ENCODE results near the gene SKA1.
"Not testable (repeated sequence)": the region's sequence is repeated elsewhere in the genome, so short reads cannot be mapped to it uniquely, and the experiment has no call there.

Gene SKA1

DNA sequence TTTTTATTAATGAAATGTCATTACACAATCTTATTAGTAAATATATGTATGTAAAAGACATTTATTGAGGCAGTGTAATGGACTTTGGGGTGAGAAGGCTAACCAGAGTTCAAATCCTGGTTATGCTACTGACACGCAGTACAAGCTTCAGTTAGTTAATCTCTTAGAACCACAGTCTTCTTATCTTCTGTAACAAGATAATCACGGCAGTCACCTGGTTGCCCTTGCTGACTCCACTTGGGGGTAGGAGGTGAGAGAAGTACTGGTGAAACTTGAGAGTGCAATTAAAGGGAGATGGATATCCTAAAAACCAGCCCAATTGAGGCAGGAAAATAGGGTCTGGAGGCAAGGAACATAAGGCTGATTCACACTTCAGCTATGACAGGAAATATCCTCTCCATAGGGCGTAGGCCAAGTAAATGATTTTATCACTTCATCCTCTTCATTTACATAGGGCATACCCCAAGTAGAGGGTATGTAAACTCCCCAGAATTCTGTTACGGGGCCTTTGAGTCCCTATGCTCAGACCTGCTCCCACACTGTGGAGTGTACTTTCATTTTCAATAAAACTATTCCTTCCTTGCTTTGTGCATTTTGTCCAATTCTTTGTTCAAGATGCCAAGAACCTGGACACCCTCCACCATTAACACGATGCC is 21.3 kb downstream of the SKA1 start:
- no peak for DNase-seq

GRCh38 chr18:50397023-50397422 is 22.2 kb downstream of the SKA1 start:
- no peak for DNase-seq

- no peak for DNase-seq
These were observed 23.3 kb downstream of the SKA1 start for GRCh38 chr18:50398099-50398498.

- no peak for DNase-seq
These were observed 24.1 kb downstream of the SKA1 start for GRCh38 chr18:50398947-50399346.

DNA sequence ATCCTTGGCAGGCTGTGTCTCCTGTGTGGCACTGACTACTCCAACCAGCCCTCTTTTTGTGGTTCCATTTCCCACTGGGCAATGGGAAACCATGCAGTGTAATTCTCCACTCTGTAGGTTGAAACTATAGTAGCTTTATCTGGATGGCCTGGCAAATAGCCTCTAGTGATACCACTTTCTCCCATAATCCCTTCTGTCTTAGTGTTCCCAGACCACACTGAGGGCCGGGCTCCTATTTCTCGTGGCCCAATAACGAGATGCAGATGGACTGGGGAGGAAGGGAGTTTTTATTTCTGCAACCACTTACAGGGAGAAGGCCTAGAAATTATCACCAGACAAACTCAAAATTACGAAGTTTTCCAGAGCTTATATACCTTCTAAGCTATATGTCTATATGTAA is 24.7 kb downstream of the SKA1 start:
- DNase-seq, result no peak

DNA sequence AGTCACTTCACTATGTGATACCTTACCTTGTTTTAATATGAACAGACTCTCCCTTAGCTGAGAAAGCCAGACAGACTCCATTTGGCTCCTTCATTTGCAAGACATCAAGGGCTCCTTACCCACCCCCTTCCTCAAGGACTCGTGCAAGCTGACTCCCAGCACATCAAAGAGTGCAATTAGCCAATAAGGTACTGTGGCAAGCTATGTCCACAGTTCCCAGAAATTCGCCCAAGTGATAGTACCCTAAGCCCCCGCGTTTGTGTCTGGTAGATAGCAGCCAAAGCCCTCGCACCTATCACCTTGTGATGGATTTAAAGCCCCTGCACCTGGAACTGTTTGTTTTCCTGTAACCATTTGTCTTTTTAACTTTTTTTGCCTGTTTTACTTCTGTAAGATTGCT is 25.6 kb downstream of the SKA1 start:
- DNase-seq, result not testable (repeated sequence)

DNA sequence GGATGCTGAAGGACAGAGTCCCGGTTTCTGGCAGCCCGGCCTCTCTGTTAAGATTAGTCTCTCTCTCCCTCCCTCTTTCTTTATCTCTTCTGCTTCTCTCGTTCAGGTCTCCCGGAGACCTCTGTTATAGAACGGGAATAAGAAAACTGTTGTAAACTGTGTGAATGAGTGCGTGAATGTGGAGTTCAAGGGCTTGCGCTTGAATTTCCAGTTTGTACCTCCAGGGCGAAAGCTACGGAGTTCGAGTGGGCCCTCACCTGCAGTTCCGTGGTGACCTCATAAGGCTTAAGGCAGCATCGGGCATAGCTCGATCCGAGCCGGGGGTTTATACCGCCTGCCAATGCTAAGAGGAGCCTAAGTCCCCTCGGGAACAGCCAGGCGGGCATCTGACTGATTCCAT is 26.4 kb downstream of the SKA1 start:
- DNase-seq, result no peak

GRCh38 chr18:50401888-50402287 is 27.0 kb downstream of the SKA1 start:
- no peak for DNase-seq

DNA sequence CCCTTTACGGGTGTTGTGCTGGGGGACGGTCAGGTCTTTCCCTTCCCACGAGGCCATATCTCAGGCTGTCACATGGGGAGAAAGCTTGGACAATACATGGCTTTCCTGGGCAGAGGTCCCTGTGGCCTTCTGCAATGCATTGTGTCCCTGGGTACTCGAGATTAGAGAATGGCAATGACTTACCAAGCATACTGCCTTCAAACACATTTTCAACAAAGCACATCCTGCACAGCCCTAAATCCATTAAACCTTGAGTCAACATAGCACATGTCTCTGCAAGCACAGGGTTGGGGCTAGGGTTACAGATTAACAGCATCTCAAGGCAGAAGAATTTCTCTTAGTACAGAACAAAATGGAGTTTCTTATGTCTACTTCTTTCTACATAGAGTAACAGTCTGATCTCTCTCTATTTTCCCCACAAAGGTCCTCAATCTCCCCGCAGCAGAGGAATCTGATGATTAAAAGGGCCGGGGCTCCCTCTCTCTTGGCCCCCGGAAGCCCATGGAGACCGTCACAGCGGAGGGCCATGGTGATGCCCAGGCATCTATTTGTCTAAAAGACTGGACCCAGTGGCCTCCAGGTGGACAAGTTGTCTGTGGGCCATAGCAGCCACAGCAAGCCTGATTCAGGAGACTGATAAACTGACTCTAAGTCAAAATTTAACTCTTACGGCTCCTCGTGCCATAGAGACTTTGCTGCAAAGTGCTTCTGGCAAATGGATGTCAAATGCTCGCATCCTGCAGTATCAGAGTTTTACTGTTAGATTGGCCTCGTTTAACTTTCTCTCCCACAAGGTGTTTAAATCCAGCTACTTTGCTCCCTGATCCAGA is 30.1 kb downstream of the SKA1 start:
- DNase-seq, result not testable (repeated sequence)

- DNase-seq, result no peak
These were observed 30.9 kb downstream of the SKA1 start for GRCh38 chr18:50405582-50406271.

DNA sequence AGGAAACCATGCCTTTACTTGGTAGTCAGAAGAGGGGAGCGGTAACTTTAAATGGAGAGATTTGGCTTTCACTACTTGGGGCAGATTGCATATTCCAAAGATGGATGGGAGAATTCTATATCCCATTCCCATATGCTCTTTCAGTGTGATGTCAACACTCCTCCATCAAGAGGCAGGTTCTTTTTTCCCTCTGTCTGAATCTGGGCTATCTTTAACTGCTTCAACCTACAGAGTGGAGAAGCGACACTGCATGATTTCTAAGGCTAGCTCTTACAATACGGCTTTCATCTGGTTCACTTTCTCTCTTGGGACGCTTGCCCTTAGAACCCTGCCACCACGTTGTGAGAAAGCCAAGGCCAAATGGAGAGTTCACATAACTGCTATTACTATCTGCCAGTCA is 34.4 kb downstream of the SKA1 start:
- DNase-seq, result no peak

DNA sequence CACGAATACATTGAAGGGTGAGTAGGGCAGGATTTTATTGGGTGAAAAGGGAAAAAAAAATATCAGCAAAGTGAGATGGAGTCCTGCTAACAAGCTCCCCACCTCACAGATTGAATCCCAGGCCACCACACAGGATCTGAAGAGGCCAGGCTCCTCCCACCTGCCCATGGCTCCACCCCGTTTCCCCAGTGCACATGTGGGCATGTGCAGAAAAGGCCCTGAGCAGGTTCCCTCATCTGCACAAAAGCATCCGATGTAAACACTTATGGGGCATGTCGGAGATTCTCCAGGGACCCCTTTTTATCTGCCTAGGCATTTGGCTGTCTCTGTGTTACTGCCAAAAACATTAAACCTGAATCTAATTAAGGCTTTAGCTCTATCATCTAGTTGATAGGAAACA is 35.2 kb downstream of the SKA1 start:
- no peak for DNase-seq

DNA sequence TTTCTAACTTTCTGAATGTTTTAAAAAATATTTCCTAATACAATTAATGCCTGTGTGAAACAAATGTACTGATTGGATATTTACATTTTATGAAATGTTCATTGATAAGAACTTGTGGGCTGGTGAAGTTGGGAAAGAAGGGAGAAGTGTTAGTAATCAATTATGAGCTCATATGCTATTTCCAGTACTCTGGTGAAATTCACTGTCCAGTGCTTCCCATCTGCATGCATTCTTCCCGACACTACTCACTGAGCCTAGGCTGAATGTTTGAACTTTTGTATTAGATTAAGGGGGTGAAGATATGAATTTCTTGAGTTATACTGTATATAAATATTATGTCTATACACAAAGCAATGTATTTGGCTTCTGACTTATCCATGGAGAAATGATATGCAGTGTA is 36.0 kb downstream of the SKA1 start:
- DNase-seq, result no peak

DNA sequence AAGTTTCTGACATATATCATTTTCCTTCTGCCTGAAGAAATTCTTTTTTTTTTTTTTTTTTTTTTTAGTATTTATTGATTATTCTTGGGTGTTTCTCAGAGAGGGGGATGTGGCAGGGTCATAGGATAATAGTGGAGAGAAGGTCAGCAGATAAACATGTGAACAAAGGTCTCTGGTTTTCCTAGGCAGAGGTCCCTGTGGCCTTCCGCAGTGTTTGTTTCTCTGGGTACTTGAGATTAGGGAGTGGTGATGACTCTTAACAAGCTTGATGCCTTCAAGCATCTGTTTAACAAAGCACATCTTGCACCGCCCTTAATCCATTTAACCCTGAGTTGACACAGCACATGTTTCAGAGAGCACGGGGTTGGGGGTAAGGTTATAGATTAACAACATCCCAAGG is 42.0 kb downstream of the SKA1 start:
- DNase-seq, result not testable (repeated sequence)

- not testable (repeated sequence) for DNase-seq
These were observed 42.9 kb downstream of the SKA1 start for GRCh38 chr18:50417705-50418104.

- no peak for DNase-seq
These were observed 43.8 kb downstream of the SKA1 start for GRCh38 chr18:50418650-50419049.

GRCh38 chr18:50422286-50422898 is 47.5 kb downstream of the SKA1 start:
- DNase-seq, result no peak

DNA sequence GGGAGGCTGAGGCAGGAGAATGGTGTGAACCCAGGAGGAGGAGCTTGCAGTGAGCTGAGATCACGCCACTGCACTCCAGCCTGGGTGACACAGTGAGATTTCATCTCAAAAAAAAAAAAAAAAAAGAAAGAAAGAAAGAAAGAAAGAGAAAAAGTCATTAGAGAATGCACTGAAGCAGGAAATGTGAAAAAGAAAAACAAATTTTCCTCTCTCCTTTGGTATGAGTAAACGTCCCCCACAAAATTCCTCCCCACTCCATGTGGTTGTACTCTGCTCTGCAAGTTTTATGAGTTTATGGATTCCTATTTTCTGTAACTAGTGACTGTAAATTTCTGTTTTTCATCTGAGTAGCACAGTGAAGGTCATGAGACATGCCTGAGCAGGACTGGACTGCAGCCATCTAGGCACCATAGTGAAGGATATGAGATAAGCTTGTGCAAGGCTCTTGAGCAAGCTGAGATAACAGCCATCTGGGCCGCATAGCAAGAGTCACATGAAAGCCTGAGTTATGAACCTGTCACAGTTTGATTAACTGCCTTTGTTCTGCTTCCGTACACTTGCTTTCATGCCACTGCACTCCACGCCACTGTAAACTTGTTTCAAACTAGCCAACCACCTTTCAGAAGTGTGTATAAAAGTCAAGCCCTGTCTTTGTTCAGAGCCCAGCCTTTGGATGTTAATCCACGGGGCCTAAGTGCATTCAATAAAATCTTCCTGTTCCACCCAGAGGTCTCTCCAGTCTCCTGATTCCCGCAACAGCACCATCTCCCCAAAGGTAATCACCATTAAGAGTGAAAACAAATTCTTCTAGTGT is 50.2 kb downstream of the SKA1 start:
- no peak for DNase-seq

- no peak for DNase-seq
These were observed 53.0 kb downstream of the SKA1 start for GRCh38 chr18:50427896-50428295.

DNA sequence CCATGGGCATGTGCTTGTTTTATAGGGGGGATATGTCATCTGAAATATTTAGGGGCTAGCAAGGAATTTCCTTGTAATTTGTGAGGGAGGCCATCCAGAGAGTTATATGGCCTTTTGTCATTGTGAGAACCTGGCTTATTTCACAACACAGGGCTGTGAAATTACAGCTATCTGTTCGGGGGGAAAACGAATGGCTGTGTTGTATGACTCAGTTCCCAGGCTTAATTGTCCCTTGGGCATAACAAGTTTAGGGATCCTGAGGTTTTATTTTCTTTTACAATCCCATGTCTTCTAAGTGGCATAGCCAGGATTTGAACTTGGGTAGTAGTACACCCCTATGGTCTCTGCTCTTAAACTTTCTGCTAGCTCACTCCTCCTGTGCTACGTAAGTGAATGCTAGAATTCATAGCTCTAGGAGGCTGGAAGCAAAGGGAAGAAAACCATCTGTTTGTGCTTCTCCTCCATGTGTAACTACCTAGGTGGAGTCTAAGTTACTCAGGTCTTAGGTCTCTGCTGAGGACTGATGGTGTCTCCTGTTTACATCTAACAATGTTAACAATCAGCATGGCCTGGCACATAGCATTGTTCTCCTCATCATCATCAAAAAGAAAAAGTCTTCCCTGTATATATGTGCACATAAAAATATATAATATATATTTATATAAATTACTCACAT is 53.8 kb downstream of the SKA1 start:
- no peak for DNase-seq

DNA sequence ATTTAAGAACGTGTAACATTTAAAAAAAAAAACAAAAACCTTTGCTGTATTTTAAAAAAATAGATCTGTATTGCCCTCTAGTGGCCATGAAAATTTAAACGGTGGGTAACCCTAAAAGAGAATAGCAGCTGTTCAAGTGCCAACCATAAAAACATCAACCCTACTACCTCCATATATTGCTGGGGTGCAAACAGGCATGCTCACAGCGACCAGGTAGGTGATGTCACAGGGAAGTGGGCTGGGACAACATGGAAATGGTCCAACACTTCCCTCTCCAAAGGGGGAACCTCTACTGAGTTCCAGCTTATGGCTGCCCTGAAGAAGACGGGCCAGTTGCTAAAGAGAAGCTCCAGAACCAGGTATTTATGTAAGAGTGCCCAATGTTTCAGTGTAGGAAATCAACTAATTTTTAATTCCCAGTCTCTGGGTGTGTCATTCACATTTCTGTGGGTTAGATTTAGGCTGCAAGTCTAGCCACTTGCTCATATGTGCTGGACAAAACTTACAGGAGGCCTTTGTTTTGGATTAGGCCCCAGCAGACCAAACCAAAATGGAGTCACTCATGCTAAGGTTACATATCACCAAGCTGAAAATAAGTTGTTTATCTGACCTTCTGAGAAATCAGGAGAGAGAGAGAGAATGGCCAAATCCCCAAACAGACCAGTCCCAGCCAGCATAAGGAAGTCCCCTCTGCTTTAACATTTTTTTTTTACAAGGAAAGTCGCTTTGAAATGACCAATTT is 54.5 kb downstream of the SKA1 start:
- no peak for DNase-seq
